T-helper 1 cell treated with Interleukin-12 subunit alpha and Interleukin-12 subunit beta and Interleukin-4 antibody, amounts not matched to agents 30 ng/mL and 1 ng/mL, for 36 hours (primary cell): ENCODE results near the gene HMMR. TPM values are rescaled to one million over a fixed set of nuclear protein-coding genes. Genes with fewer than 3 reads are reported as not detected.
"Not testable (repeated sequence)": the region's sequence is repeated elsewhere in the genome, so short reads cannot be mapped to it uniquely, and the experiment has no call there.

Experiments used
- intact Hi-C: fragments of 100-400 bp; cut with micrococcal nuclease; formaldehyde crosslinking; loops from one replicate; pipeline ENCODE4 v1.15.1; 2024
- total RNA-seq: library from RNA; stranded (reverse); gene quantifications from 2 replicates; pipeline ENCODE4 v1.2.3, GENCODE V29; 2022

Gene HMMR, protein sequence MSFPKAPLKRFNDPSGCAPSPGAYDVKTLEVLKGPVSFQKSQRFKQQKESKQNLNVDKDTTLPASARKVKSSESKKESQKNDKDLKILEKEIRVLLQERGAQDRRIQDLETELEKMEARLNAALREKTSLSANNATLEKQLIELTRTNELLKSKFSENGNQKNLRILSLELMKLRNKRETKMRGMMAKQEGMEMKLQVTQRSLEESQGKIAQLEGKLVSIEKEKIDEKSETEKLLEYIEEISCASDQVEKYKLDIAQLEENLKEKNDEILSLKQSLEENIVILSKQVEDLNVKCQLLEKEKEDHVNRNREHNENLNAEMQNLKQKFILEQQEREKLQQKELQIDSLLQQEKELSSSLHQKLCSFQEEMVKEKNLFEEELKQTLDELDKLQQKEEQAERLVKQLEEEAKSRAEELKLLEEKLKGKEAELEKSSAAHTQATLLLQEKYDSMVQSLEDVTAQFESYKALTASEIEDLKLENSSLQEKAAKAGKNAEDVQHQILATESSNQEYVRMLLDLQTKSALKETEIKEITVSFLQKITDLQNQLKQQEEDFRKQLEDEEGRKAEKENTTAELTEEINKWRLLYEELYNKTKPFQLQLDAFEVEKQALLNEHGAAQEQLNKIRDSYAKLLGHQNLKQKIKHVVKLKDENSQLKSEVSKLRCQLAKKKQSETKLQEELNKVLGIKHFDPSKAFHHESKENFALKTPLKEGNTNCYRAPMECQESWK
- 30.7 and 32.8 TPM in 2 replicates for total RNA-seq

DNA sequence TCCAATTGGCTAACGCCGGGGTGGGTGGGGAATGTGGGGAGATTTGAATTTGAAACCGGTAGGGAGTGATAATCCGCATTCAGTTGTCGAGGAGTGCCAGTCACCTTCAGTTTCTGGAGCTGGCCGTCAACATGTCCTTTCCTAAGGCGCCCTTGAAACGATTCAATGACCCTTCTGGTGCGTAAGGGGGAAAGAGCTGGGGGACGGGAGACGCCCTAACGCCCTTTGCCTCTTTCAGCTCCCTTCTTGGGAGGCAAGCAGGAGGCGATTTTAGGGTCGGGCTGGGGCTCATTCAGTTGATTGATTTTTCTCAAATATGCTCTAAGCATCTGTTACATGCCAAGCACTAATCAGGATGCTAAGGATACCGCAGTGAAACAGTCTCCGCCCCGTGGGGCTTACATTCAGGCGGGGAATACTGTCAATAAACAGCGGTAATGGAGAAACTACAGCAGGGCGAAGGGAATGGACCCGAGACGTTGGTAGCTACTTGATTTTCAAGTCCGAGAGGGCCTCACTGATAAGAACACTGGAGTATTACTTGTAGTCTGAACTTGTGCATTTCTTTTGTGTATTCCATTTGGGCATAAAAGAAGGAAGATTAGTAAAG, at the start of gene HMMR:
Gene HMMR (plus strand): TSS at position 71 of the 610 bp plus-strand sequence. CDS start 61 bp downstream, at position 132.
- intact Hi-C loops, result loop anchor here (1.0 kb wide), 2 partner anchors 23 to 45 kb away; partner anchors contain the start of genes CCNG1 and MAT2B

DNA sequence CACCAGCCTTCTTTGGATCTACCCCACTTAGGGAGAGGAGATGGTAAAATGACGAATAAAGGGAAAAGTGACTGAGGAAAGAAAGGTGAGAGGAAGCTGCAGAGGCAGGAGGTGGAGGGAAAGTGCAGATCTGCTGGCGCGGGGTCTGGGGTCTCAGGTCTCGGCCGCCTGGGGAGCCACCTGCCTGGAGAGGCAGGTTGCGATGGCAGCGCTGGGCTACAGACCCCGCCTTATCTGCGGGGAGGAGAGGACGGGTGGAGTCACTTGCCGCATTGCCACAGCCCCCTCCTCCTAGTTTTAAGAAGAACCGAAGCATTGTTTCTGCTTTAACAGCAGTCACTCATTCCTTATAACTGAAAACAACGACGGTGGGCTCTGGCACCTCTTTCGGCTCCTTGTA, 44.8 kb upstream of the HMMR start:
- intact Hi-C loops, result not testable (repeated sequence)

DNA sequence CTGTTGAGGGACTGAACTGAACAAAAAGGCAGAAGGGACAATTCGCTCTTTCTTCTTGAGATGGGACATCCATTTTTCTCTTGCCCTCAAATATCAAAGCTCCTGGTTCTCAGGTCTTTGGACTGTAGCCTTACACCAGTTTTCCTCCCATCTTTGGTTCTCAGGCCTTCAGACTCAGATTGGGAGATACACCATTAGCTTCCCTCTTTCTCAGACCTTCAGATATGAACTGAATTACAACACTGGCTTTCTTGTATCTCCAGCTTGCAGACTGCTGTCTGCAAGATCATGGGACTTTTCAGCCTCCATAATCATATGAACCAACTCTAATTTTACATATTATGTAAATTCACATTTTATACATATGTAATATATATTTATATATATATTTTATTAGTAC, 35.6 kb upstream of the HMMR start:
- intact Hi-C loops, result no loop called here

DNA sequence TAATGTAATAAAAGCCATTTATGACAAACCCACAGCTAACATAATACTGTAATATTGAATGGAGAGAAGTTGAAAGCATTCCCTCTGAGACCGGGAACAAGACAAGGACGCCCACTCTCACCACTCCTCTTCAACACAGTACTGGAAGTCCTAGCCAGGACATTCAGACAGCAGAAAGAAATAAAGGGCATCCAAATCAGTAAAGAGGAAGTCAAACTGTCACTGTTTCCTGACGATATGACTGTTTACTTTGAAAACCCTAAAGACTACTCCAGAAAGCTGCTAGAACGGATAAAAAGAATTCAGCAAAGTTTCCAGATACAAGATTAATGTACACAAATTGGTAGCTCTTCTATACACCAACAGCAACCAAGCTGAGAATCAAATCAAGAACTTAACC, 34.3 kb upstream of the HMMR start:
- intact Hi-C loops, result not testable (repeated sequence)

DNA sequence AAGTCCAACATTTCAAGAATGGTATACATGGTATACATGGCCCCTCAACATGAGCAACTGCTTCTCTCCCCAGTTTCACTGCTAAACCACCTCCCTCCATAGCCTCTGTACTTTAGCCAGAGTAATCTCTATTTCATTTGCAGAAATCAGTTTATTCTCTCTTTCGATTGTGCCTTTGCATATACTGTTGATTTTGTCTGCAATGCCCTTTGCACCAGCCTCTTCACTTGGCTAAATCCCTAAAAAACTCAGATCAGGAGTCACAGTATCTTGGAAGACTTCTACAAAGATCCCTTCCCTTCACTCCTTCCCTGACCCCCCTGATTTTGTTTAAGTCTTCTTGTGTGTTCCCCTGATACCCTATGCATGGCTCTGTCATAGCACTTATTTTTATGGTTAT, 27.9 kb upstream of the HMMR start:
- intact Hi-C loops, result no loop called here

DNA sequence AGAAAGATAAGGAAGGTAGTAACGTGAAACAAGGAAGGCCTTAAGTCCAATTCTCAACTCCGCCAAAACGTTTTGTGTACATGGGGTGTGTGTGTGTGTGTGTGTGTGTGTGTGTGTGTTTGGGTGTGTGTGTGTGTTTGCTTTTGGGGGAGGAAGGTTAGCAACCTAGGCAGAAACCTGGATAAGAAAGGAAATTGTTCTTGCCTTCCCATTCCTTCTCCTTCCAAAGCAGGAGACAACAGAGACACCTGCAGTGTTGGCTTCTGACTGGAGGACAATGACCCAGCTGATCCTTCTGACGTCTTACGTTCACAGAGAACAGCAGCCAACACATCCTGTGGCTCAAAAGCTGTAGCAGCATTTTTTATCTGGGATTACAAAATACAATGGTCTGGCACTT, 27.2 kb upstream of the HMMR start:
- intact Hi-C loops, result no loop called here

DNA sequence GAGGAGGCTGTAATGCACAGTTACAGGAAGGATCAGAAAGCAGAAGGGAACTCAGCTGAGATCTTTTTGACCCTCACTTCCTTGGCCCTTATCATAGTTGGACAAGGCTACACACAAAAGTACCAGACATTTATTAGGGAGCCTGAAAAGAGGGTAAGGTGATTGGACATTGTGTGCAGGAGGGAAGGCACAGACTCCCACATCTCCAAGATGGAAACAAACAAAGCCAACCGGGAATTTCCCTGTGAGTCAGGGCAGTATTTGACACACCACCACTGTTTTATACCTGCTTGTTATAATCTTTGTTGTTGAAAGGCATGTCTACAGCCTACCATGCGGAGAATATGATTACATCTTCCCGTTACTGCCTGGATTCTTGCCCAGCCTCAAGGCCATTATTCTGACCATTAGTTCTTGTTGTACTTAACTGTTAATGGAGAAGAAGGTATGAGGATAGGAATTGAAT, 26.0 kb upstream of the HMMR start:
- intact Hi-C loops, result no loop called here

DNA sequence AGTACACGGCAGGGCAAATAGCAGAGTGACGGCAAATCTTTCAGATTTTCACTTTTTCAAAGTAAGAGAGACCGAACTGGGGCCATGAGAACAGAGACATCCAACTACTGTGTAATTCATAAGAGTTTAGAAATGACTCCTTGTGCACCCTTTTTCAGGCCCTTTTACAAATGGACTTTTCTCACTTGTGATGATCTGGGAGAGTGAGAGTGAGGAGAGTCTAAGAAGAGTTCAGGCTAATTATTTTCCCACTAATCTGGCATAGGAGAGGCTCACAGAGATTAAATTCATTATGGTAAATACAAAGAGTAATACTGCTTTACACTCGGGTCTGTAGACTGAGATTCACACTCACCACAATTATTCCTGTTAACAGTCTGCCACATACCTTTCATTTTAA, 23.9 kb upstream of the HMMR start:
- intact Hi-C loops, result no loop called here

DNA sequence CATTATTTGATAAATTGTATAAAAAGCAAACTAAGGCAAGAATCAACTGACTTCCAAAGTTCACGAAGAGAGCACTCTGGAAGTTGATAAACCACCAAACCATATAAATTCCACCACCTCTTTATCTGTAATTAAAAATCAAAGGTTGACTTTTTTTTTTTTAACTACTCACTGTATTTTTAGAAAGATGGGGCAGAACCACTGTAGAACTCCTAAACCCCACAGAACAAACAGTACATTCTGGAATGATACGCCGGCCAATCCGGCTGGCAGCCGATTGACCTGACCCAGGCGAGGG, 23.5 kb upstream of the HMMR start:
- intact Hi-C loops, result loop anchor here (1.0 kb wide), 3 partner anchors 23 to 68 kb away; partner anchors contain the start of genes HMMR, MAT2B and NUDCD2

DNA sequence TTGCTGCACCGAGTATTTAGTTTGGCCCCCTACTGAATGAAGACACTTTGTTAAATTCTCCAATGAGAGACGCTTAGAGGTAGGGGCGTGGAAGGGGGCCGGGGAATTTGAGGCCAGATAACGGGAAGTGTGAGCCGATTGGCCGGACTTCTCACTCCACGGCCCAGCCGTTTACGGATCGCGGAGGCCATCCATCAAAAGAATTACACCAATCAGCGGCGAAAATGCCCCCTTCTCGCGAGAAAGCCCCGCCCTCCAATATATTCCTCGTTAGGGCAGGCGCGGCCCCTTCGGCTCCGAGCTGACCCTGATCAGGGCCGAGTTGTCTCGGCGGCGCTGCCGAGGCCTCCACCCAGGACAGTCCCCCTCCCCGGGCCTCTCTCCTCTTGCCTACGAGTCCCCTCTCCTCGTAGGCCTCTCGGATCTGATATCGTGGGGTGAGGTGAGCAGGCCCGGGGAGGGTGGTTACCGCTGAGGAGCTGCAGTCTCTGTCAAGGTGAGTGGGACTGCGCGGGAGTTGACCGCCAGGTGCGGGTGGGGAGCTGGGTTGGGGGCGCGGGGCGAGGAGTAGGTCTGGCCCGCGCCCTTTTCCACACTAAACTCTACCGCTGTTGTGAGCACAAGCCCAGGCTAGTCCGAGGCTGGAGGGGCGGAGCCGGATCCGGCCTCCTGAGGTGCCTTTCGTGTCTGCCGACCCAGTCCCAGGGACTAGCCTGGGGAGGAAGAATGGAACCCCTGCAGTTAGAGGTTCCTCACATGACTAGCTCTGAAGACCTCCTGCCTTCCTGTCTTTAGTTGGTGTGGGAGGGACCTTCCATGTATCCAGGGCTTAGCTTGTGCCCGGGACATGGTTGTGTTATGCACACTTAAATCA, 22.9 kb upstream of the HMMR start, which contains the start of gene CCNG1:
Gene CCNG1 (plus strand): TSS at position 287 of the 874 bp plus-strand sequence. CDS start 1,662 bp downstream, outside the sequence.
- intact Hi-C loops, result loop anchor here (1.0 kb wide), 3 partner anchors 23 to 68 kb away; partner anchors contain the start of genes HMMR, MAT2B and NUDCD2

DNA sequence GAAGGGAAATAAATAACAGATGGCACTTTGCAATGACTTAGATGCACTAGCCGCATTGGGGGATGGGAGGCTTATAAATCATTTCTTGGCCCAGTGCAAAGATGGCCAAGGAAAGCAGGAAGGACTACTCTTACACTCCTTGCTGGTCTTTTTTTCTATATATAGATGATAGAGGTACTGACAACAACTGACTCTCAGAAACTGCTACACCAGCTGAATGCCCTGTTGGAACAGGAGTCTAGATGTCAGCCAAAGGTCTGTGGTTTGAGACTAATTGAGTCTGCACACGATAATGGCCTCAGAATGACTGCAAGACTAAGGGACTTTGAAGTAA, 21.4 kb upstream of the HMMR start:
- intact Hi-C loops, result no loop called here

DNA sequence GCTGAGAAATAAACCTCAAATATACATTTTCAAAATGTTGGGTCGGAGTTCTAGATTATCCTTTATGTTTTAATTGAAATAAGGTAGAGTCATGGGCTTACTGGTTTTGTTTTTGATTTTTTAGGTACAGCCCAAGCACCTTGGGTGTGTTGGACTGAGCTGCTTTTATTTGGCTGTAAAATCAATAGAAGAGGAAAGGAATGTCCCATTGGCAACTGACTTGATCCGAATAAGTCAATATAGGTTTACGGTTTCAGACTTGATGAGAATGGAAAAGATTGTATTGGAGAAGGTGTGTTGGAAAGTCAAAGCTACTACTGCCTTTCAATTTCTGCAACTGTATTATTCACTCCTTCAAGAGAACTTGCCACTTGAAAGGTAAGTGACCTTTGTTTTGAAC, 19.5 kb upstream of the HMMR start:
- intact Hi-C loops, result no loop called here

DNA sequence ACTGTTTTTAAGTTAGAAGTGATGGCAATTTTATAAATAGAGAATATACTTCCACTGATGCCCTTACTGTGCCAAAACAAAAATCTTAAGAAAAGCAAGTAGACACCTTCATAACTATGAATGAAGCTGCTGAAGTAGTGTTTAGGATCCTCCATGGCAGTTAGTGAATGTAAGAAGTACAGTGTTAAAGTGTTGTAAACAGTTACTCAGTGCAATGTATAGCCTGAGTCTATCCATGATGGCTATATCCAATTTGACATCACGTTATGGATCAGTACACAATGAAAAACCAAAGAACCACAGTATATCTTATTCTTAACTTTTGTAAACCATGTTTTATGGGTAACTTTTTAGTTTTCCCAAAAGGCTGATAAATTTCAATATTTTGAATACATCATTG, 15.9 kb upstream of the HMMR start:
- intact Hi-C loops, result no loop called here

DNA sequence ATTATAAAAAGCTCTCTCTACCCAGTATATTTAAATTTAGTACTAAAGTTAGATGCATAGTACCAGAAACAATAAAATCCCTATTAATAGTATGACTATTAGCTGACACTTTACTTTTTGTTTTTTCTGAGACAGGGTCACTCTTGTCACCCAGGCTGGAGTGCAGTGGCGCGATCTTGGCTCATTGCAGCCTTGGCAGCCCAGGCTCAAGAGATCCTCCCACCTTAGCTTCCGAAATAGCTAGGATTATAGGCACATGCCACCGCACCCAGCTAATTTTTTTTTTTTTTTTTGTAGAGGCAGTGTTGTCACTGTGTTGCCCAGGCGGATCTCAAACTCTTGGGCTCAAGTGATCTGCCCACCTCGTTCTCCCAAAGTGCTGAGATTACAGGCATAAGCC, 15.1 kb upstream of the HMMR start:
- intact Hi-C loops, result no loop called here

DNA sequence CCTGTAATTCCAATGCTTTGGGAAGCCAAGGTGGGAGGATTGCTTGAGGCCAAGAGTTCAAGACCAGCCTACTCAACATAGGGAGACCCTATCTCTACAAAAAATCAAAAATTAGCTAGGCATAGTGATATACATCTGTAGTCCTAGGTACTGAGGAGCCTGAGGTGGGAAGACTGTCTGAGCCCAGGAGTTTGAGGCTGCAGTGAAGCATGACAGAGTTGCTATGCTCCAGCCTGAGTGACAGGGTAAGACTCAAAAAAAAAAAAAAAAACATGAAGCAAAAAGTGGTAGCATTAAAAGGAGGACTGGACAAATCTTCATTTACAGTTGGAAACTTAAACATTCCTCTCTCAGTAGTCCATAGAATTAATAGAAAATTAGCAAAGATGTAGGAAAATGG, 13.2 kb upstream of the HMMR start:
- intact Hi-C loops, result no loop called here

DNA sequence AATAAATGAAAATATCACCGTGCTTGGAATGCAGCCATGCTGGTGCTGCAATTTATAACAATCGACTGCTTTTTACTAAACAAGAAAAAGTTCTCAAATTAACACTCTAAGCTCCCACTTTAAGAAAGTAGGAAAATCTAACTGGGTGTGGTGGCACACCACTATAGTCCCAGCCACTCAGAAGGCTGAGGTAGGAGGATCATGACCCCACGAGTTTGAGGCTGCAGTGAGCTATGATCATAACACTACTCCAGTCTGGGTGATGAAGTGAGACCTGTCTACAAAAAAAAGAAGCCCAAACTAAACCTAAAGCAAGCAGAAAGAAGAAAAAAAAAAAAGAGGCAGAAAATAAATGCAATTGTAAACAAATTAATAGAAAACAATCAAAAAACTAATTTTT, 12.6 kb upstream of the HMMR start:
- intact Hi-C loops, result no loop called here

DNA sequence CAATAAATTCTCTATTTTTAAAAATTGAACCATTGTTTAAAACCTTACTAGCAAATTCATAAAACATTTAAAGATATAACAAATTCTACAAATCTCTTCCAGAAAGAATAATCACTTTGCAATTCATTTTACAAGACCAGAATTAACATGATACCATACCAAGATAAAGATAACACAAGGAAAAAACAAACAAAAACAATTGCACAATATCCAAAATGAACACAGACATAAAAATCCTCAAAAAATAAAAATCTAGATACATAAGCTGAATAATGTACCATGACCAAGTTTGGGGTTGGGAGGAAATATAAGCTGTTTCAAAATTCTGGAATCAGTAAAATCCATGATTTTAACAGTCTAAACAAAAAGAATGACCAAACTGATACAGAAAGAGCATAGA, 11.9 kb upstream of the HMMR start:
- intact Hi-C loops, result no loop called here

DNA sequence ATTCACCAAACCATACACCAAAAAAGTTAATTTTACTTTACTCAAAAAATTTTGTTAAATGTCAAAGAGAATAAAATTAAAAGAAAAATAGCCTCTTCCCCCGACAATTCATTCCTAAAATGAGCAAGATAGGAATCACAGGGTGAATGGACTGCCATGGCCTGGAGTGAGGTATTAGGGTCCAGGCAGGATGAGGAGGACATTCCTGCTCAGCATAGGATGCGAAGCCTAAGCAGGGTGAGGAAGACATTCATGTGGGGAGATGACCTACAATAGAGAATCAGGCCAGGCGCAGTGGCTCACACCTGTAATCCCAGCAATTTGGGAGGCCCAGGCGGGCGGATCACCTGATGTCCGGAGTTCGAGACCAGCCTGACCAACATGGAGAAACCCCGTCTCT, 8.9 kb upstream of the HMMR start:
- intact Hi-C loops, result loop anchor here (1.0 kb wide), 1 partner anchor 8 kb away; no protein-coding TSS in a partner anchor

DNA sequence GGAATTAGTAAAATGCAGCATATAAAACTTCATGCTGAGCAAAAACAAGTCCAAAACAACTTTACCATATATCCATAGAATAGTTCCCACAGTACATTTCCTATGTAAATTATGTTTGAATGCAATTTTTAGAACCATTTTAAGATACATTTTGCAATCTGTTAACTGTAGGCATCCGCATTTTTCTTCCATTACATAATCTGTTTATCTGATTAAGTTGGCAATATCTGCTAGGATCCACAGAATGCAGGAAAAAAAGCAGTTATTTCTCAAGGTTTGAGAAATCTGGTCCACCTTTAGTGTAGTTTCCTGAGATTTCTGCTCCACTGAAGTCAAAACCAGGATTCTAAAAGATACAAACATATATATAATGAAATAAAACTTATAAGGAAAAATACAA, 6.7 kb upstream of the HMMR start:
- intact Hi-C loops, result no loop called here

DNA sequence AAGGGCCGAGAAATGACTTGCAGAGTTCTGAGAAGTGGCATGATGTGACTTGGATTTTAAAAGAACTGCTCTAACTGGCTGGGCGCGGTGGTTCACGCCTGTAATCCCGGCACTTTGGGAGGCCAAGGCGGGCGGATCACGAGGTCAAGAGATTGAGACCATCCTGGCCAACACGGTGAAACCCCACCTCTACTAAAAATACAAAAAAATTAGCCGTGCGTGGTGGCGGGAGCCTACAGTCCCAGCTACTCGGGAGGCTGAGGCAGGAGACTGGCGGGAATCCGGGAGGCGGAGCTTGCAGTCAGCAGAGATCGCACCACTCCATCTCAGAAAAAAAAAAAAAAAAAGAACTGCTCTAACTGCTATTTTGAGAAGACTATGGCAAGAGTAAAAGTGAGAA, 5.0 kb upstream of the HMMR start:
- intact Hi-C loops, result not testable (repeated sequence)

DNA sequence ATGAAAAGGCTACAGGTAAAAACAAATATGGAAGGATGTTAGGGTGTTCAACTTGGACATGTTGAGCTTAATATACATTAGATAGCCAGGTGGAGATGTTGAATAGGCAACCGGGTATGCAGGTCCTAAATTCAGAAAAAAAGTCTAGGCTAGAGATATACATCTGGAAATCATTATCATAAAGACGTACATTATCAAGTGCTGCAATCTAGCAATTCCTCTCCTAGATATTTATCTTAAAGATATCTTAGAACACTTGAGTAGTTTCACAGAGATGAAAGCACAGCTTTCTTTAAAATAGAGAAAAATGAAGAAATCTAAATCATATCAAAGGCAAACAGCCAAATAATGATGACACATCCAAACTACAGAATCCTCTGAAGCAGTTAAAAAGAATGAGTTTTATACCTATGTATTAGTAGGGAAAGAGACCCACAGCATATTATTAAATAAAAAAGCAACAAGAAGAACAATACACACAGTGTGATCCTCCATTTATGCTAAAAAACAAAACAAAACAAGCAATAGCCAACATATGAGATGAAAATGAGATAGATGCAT, 4.3 kb upstream of the HMMR start:
- intact Hi-C loops, result no loop called here
